Measurements from ENCODE around the gene FAIM2.

FAIM2 gene

GRCh38 chr12:49917166-49917787 lies 13.6 kb upstream of the FAIM2 start:
- no peak for DNase-seq

GRCh38 chr12:49916129-49916919 lies 12.6 kb upstream of the FAIM2 start:
- no peak for DNase-seq

- DNase-seq: no peak
These were observed 8.9 kb upstream of the FAIM2 start for GRCh38 chr12:49912345-49913255.

GRCh38 chr12:49911213-49911605 lies 7.5 kb upstream of the FAIM2 start:
- DNase-seq: no peak

GRCh38 chr12:49910331-49911212 lies 6.9 kb upstream of the FAIM2 start:
- DNase-seq: no peak

DNA sequence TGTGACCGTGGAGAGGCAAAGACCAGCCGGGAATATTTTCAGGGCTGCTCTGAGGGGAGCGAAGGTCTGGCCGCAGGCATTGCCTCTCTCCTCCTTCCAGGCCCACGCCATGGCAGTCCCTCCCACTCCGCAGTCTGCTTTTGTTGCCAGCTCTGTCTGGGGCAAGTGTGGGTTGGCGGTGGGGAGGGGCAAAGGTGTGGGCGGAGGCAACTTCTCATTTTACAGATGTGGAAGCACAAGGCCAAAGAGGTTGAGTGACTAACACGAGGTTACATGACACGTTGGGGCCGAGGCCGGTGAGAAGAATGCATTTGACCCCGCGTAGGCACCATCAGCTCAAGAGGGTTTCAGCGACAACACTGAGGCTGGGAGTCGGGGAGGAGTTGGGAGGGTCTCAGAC lies 6.1 kb upstream of the FAIM2 start:
- DNase-seq: peak; percentile 40

- no peak for DNase-seq
These were observed 5.7 kb upstream of the FAIM2 start for GRCh38 chr12:49909356-49909755.

- DNase-seq: no peak
These were observed 3.7 kb upstream of the FAIM2 start for GRCh38 chr12:49907352-49907751.

DNA sequence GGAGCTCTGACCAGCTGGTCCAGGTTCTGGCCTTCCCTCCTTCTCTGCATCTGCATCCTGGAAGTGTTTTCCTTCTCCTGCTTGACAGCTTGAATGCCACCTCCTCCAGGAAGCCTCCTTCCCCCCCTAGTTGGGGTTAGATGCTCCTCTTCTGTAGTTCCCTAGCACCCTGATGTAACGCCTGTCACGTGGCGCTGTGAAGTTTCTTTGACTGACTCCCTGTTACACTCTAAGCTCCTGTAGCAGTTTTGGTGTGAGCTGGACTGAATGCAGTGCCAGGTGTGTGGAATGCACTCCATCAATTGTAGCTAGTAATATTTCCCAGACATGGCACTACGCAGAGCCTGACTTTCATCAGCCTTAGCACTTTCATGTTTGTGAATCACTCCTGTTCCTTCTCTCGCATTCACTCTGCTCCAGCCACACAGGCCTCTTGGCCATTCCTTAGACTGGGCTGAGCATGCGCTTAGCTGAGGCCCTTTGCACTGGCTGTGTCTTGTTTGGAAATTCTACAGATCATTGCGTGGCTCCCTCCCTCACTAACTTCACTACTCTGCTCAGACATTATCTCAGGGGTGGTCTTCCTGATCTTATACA lies 2.1 kb upstream of the FAIM2 start:
- DNase-seq: no peak

- no peak for DNase-seq
These were observed 901 bp upstream of the FAIM2 start for GRCh38 chr12:49904601-49905000.

GRCh38 chr12:49903351-49903699 lies 375 bp downstream of the FAIM2 start:
- DNase-seq: no peak

GRCh38 chr12:49902399-49903350 lies 1.0 kb downstream of the FAIM2 start:
- DNase-seq: no peak

DNA sequence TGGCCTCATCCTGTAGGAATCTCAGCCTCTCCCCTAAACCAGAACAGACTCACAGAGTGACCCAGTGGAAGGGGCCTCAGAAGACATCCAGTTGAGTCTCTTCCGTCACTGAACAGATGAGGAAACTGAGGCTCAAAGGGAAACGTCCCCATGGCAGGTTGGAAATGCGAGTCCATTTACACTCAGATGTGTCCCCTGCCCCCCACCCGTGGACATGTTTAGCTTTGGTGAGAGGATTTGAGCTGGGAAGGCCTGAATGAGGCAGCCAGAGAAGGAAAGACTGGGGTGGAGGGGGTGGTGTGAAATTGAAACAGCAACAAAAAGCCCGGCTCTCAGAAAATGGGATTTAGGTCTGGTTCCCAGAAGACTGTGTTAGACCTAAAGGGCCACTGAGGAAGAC lies 1.7 kb downstream of the FAIM2 start:
- no peak for DNase-seq

- no peak for DNase-seq
These were observed 2.7 kb downstream of the FAIM2 start for GRCh38 chr12:49901026-49901425.

DNA sequence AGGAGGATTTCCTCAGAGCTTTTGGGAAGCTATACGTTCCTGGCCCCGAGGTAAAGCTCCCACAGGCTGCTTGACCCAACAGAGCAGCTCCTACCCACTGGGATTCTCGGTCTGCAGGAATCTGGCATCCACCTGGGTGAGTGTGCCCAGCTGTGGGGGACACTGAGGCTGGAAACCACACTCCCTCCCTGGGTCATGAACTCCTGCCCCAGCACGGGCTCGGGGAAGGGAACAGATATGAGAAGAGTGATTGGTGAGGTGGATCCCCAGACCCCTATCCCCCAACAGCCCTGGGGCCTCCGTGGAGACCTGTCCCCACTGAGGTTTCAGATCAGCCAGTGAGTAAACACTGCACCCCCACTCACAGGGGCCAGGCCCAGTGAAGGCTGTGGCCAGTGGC lies 3.3 kb downstream of the FAIM2 start:
- DNase-seq: no peak

DNA sequence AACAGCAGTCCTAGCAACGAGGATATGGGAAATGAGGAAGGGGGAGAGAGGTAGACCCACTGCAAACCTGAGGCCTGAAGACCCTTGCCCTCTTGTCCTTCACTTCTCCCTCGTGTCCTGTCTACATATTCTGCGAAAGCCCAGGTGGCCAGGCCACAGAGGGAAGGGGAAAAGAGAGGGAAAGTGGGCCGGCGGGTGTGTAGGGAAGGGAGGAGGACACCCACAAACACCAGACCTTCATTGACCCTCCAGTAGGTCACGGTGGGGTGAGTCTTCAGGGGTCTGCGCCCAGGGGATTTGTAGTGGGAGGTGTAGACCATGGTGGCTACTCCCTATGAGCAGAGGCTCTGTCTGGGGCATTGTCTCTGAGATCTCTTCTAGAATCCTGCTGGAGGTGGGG lies 3.8 kb downstream of the FAIM2 start:
- DNase-seq: no peak

DNA sequence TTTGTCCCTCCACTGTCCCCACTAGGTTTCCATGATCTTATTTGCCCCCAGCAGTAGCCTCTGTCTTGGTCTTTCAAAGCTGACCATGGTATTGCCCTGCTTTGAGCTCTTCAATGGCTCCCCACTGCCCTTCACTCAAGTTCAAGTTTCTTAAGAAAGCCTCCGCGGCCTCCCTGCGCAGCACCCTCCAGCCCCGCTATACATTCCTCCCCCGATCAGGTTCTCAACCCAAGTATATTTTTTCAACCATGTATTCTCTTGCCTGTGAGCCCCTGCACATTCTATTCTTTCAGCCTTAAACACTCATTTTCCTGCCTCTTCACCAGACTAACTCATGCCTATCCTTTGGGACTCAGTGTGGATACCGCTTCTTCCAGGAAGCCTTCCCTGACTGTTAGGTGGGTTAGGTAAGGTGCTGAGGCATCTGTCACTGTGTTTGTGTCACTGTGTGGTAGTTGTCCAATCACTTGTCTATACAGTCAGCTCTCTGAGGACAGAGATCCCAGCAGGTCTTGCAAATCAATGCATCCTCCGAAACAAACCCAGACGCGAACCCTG lies 4.3 kb downstream of the FAIM2 start:
- DNase-seq: no peak

GRCh38 chr12:49897276-49897675 lies 6.4 kb downstream of the FAIM2 start:
- no peak for DNase-seq

GRCh38 chr12:49895773-49896172 lies 7.9 kb downstream of the FAIM2 start:
- DNase-seq: no peak

GRCh38 chr12:49894751-49895148 lies 8.9 kb downstream of the FAIM2 start:
- no peak for DNase-seq

Data from suppressor macrophage treated with lipopolysaccharide for 4 hours (primary cell).